ENCODE data around the gene CFAP73.

DNA sequence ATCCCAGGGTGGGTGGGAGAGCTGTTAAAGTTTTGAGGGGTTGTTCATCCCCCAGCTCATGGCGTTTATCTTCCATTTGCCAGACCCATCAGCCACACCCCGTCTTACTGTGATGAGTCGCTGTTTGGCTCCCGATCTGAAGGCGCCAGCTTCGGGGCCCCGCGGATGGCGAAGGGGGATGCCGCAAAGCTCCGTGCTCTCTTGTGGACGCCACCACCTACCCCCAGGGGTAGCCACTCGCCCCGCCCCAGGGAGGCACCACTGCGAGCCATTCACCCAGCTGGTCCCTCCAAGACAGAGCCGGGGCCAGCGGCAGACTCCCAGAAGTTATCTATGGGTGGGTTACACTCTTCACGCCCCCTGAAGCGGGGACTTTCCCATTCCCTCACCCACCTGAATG lies 41.7 kb downstream of the CFAP73 start:
- no peak for TF ChIP-seq GATA2 (IDR thresholded peaks at IDR 0.05; ENCODE audit: low read depth, low read length)
- TF ChIP-seq GATA3 (IDR thresholded peaks at IDR 0.05; ENCODE audit: low read depth, low read length), result no peak

Data from SH-SY5Y (cell line).